ENCODE measurements around the gene ZFR2.

ZFR2 gene

DNA sequence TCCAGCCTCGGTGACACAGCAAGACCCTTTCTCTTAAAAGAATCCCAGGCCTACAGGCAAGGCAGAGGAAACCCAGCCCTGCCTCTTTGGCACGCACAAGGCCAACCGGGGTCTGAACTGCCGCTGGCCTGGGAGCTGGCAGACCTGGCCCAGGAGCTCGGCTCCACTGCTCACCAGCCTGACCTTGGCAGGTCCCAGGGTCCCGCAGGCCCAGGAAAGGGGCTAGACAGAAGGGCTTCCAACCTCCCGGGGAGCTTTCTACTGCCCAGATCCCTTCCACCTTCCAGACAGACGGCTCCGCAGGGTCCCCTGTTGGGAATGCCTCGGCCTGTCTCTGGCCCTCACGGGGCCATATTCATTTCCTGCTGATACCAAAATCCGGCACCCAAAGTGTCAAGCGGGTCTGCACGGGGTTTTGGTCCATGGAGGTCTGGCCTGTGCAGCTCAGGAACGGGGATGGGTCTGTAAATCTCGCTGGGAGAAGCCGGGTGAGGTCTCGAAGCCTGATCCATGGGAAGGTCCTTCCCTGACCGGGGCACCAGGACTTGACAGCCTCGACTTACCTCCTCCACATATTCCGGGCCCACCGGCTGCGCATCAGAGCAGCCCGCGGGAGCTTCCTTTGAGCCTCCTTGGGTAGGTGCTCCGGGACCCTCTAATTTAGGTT is 46.0 kb downstream of the ZFR2 start:
- H2BK5ac ChIP-seq (ENCODE audit: low read depth, low read length, poor library complexity, severe bottlenecking): no peak overlapping the region
- no peak overlapping the region for H3K18ac ChIP-seq (ENCODE audit: low read depth in 1 of 2, low read length in 2 of 2)
- no peak overlapping the region for H2AFZ ChIP-seq (ENCODE audit: low read depth, low read length)
- no peak overlapping the region for H2BK120ac ChIP-seq (ENCODE audit: low read depth, low read length)
- WGBS: 89% methylated on average over 26 of the region's 26 CpGs
- H4K91ac ChIP-seq (ENCODE audit: low read length): no peak overlapping the region
- H3K4me2 ChIP-seq (ENCODE audit: low read length, poor library complexity, severe bottlenecking): no peak overlapping the region
- H3K4me3 ChIP-seq (ENCODE audit: insufficient read depth in 1 of 2, low read depth in 1 of 2, low read length in 2 of 2): no peak overlapping the region
- no peaks in the 10 kb centered on the region for H3K79me1 ChIP-seq (replicated peaks; ENCODE audit: low read length, poor library complexity, severe bottlenecking)
- H2BK15ac ChIP-seq (ENCODE audit: low read depth, poor library complexity, severe bottlenecking): no peak overlapping the region
- no peak overlapping the region for H2BK12ac ChIP-seq (ENCODE audit: low read length in 2 of 2)
- no peak overlapping the region for H3K27ac ChIP-seq (ENCODE audit: low read length, poor library complexity, severe bottlenecking)
- H4K8ac ChIP-seq (ENCODE audit: low read length): no peak overlapping the region
- DNase-seq: no peak
- H3K4me1 ChIP-seq (ENCODE audit: control insufficient read depth, insufficient read depth, low read depth, low read length): peaks cover 2% of the 10 kb centered on the region
- H3K4ac ChIP-seq (ENCODE audit: low read depth in 1 of 2, low read length in 2 of 2): no peak overlapping the region
- no peaks in the 10 kb centered on the region for H3K36me3 ChIP-seq (ENCODE audit: control insufficient read depth in 1 of 2, insufficient read depth in 2 of 2, low read depth in 1 of 2, low read length in 2 of 2)
- H3K9me3 ChIP-seq (ENCODE audit: control insufficient read depth, low read length): no peaks in the 10 kb centered on the region
- H3K27me3 ChIP-seq (ENCODE audit: control insufficient read depth in 1 of 2, insufficient read depth in 1 of 2, low read length in 2 of 2): peaks cover 20 to 68% of the 10 kb centered on the region in 2 experiments
- H3K14ac ChIP-seq (ENCODE audit: low read length in 2 of 2): no peak overlapping the region
- no peak overlapping the region for H2AK5ac ChIP-seq (ENCODE audit: low read length, severe bottlenecking)
- H3K23ac ChIP-seq (ENCODE audit: low read length in 2 of 2): no peak overlapping the region
- H3K9ac ChIP-seq (ENCODE audit: low read length): no peak overlapping the region

DNA sequence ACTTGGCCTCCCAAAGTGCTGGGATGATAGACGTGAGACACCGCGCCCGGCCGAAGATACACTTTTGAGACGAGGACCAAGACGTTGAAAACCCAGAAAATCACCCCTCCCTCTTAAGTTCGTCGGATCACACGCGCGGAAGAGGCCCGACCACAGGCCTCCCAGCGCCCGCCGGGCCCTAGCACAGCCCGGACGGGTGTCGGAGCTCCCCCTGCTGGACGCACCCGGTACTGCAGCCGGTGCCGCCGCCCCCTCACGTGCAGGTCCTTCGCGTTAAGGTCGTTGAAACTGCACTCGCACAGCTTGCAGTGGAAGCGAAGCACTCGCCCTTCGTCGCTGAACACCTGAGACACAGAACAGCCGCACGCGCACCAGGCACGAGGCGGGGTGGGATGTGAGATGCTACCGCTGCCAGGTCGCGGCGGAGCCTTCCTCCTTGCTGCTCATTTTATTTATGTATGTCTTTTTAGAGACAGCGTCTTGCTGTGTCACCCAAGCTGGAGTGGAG is 46.9 kb downstream of the ZFR2 start:
- 34% methylated on average over 43 of the region's 43 CpGs for WGBS
- H4K8ac ChIP-seq (ENCODE audit: low read length): no peak overlapping the region
- H3K18ac ChIP-seq (ENCODE audit: low read depth in 1 of 2, low read length in 2 of 2): no peak overlapping the region
- H3K27ac ChIP-seq (ENCODE audit: low read length, poor library complexity, severe bottlenecking): no peak overlapping the region
- peaks cover 2% of the 10 kb centered on the region for H3K4me1 ChIP-seq (ENCODE audit: control insufficient read depth, insufficient read depth, low read depth, low read length)
- H4K91ac ChIP-seq (ENCODE audit: low read length): no peak overlapping the region
- no peak overlapping the region for H3K23ac ChIP-seq (ENCODE audit: low read length in 2 of 2)
- H3K36me3 ChIP-seq (ENCODE audit: control insufficient read depth in 1 of 2, insufficient read depth in 2 of 2, low read depth in 1 of 2, low read length in 2 of 2): no peaks in the 10 kb centered on the region
- H2BK120ac ChIP-seq (ENCODE audit: low read depth, low read length): no peak overlapping the region
- H2AK5ac ChIP-seq (ENCODE audit: low read length, severe bottlenecking): no peak overlapping the region
- no peaks in the 10 kb centered on the region for H3K79me1 ChIP-seq (replicated peaks; ENCODE audit: low read length, poor library complexity, severe bottlenecking)
- no peak overlapping the region for H3K4me2 ChIP-seq (ENCODE audit: low read length, poor library complexity, severe bottlenecking)
- H3K9ac ChIP-seq (ENCODE audit: low read length): no peak overlapping the region
- H3K4ac ChIP-seq (ENCODE audit: low read depth in 1 of 2, low read length in 2 of 2): no peak overlapping the region
- DNase-seq: peak; percentile 17
- H2BK15ac ChIP-seq (ENCODE audit: low read depth, poor library complexity, severe bottlenecking): no peak overlapping the region
- no peak overlapping the region for H2AFZ ChIP-seq (ENCODE audit: low read depth, low read length)
- no peak overlapping the region for H2BK5ac ChIP-seq (ENCODE audit: low read depth, low read length, poor library complexity, severe bottlenecking)
- no peaks in the 10 kb centered on the region for H3K9me3 ChIP-seq (ENCODE audit: control insufficient read depth, low read length)
- no peak overlapping the region for H3K4me3 ChIP-seq (ENCODE audit: insufficient read depth in 1 of 2, low read depth in 1 of 2, low read length in 2 of 2)
- H3K27me3 ChIP-seq (ENCODE audit: control insufficient read depth in 1 of 2, insufficient read depth in 1 of 2, low read length in 2 of 2): peaks cover 20 to 68% of the 10 kb centered on the region in 2 experiments
- no peak overlapping the region for H3K14ac ChIP-seq (ENCODE audit: low read length in 2 of 2)
- H2BK12ac ChIP-seq (ENCODE audit: low read length in 2 of 2): no peak overlapping the region

DNA sequence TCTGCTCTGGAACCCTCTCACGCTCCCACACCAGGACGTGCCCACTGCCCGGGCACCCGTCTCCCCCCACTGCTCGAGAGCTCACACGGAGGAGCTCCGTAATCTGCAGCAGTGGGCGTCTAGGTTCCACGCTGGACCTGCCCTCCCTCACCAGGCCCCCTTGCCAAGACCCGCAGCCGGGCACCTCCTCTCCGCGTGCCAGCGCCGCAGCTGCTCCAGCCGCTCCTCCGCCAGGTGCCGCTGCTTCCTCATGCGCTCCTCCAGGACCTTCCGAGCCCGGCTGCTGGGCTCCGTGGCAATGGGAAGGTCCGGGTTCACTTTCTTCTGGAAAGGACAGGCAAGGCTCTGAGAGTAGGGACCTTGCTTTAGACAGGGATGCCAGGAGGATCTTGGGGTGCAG is 47.7 kb downstream of the ZFR2 start:
- Histone ChIP-seq H2BK12ac (ENCODE audit: low read length in 2 of 2) (no peak overlapping the region), H2AK5ac (ENCODE audit: low read length, severe bottlenecking) (no peak overlapping the region), H3K14ac (ENCODE audit: low read length in 2 of 2) (no peak overlapping the region), H3K23ac (ENCODE audit: low read length in 2 of 2) (no peak overlapping the region), H3K9me3 (ENCODE audit: control insufficient read depth, low read length) (no peaks in the 10 kb centered on the region), H2BK120ac (ENCODE audit: low read depth, low read length) (no peak overlapping the region), H3K4me1 (ENCODE audit: control insufficient read depth, insufficient read depth, low read depth, low read length) (peaks cover 2% of the 10 kb centered on the region), H3K18ac (ENCODE audit: low read depth in 1 of 2, low read length in 2 of 2) (no peak overlapping the region), H2BK15ac (ENCODE audit: low read depth, poor library complexity, severe bottlenecking) (no peak overlapping the region), H3K79me1 (replicated peaks; ENCODE audit: low read length, poor library complexity, severe bottlenecking) (no peaks in the 10 kb centered on the region), H3K27ac (ENCODE audit: low read length, poor library complexity, severe bottlenecking) (no peak overlapping the region), H2BK5ac (ENCODE audit: low read depth, low read length, poor library complexity, severe bottlenecking) (no peak overlapping the region), H2AFZ (ENCODE audit: low read depth, low read length) (no peak overlapping the region), H4K91ac (ENCODE audit: low read length) (no peak overlapping the region), H3K27me3 (ENCODE audit: control insufficient read depth in 1 of 2, insufficient read depth in 1 of 2, low read length in 2 of 2) (peaks cover 20 to 68% of the 10 kb centered on the region in 2 experiments), H4K8ac (ENCODE audit: low read length) (no peak overlapping the region), H3K4me2 (ENCODE audit: low read length, poor library complexity, severe bottlenecking) (no peak overlapping the region), H3K36me3 (ENCODE audit: control insufficient read depth in 1 of 2, insufficient read depth in 2 of 2, low read depth in 1 of 2, low read length in 2 of 2) (no peaks in the 10 kb centered on the region), H3K9ac (ENCODE audit: low read length) (no peak overlapping the region), H3K4me3 (ENCODE audit: insufficient read depth in 1 of 2, low read depth in 1 of 2, low read length in 2 of 2) (no peak overlapping the region), H3K4ac (ENCODE audit: low read depth in 1 of 2, low read length in 2 of 2) (no peak overlapping the region)
- 79% methylated on average over 23 of the region's 23 CpGs for WGBS
- peak; percentile 6 for DNase-seq

DNA sequence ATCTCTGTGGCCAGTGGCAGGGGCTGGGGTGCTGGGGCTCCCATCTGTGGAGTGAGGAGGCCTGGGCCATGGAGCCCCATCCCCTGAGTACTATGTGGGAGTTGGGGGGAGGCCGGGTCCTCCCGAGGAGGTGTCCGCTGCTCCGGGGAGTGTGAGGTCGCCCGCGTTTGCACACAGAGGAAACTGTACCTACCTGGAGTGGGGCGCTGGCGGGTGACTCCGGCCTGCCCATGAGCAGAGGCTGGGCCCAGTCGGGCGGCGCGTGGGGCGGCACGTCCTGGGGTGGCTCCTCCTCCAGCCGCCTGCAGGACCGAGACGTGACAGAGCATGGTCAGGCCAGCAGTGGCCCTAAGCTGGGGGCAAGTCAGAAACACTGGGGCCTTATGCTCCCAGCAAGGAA is 48.8 kb downstream of the ZFR2 start:
- H3K4ac ChIP-seq (ENCODE audit: low read depth in 1 of 2, low read length in 2 of 2): no peak overlapping the region
- H4K8ac ChIP-seq (ENCODE audit: low read length): no peak overlapping the region
- no peak overlapping the region for H3K14ac ChIP-seq (ENCODE audit: low read length in 2 of 2)
- H3K27me3 ChIP-seq (ENCODE audit: control insufficient read depth in 1 of 2, insufficient read depth in 1 of 2, low read length in 2 of 2): peaks cover 20 to 59% of the 10 kb centered on the region in 2 experiments
- H3K9ac ChIP-seq (ENCODE audit: low read length): no peak overlapping the region
- H2BK120ac ChIP-seq (ENCODE audit: low read depth, low read length): no peak overlapping the region
- no peak overlapping the region for H3K23ac ChIP-seq (ENCODE audit: low read length in 2 of 2)
- H2BK15ac ChIP-seq (ENCODE audit: low read depth, poor library complexity, severe bottlenecking): no peak overlapping the region
- no peak overlapping the region for H2AK5ac ChIP-seq (ENCODE audit: low read length, severe bottlenecking)
- no peak overlapping the region for H2BK5ac ChIP-seq (ENCODE audit: low read depth, low read length, poor library complexity, severe bottlenecking)
- H3K36me3 ChIP-seq (ENCODE audit: control insufficient read depth in 1 of 2, insufficient read depth in 2 of 2, low read depth in 1 of 2, low read length in 2 of 2): no peaks in the 10 kb centered on the region
- peaks cover 2% of the 10 kb centered on the region for H3K4me1 ChIP-seq (ENCODE audit: control insufficient read depth, insufficient read depth, low read depth, low read length)
- DNase-seq: no peak
- H3K4me2 ChIP-seq (ENCODE audit: low read length, poor library complexity, severe bottlenecking): no peak overlapping the region
- no peak overlapping the region for H3K27ac ChIP-seq (ENCODE audit: low read length, poor library complexity, severe bottlenecking)
- H4K91ac ChIP-seq (ENCODE audit: low read length): no peak overlapping the region
- no peak overlapping the region for H2AFZ ChIP-seq (ENCODE audit: low read depth, low read length)
- no peaks in the 10 kb centered on the region for H3K9me3 ChIP-seq (ENCODE audit: control insufficient read depth, low read length)
- H3K4me3 ChIP-seq (ENCODE audit: insufficient read depth in 1 of 2, low read depth in 1 of 2, low read length in 2 of 2): no peak overlapping the region
- WGBS: 94% methylated on average over 19 of the region's 19 CpGs
- H3K79me1 ChIP-seq (replicated peaks; ENCODE audit: low read length, poor library complexity, severe bottlenecking): no peaks in the 10 kb centered on the region
- H2BK12ac ChIP-seq (ENCODE audit: low read length in 2 of 2): no peak overlapping the region
- H3K18ac ChIP-seq (ENCODE audit: low read depth in 1 of 2, low read length in 2 of 2): no peak overlapping the region

Data from mesenchymal stem cell (in vitro differentiated cells and primary cell).